ENCODE measurements around the gene GALNTL6.
"Not testable (repeated sequence)": the region's sequence is repeated elsewhere in the genome, so short reads cannot be mapped to it uniquely, and the experiment has no call there.

The GALNTL6 gene

DNA sequence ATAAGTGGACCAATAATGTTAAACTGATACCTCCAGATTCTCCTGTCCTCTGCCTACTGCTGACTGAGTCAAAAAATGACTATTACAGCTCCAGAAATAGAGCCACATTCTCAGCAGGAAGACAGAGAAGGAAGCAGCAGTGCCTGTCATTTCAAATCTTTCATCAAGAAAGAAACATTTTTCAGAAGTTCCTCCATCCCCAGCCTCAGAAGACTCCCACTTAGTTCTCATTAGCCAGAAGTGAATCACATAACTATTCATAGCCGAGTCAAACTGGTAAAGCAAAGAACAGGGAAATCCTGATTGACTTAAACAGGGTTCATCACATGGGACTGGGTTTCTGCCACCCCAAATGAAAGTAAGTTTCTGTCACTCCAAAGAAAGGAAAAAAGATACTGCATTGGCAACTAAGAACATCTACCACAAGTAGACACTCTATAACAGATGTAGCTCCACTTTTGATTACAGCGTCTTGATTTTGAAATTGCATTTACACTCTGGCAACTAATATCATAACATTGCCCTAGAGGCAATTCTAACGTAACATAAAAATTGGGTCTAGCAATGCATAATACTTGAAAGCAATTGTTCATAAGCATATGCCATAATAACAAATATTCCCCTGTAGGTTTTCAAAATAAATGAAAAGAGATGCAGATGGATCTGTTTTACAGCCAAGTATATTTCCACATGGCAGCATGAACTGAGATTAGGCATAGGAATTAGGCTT, 599.8 kb downstream of the GALNTL6 start:
- no peak for DNase-seq

DNA sequence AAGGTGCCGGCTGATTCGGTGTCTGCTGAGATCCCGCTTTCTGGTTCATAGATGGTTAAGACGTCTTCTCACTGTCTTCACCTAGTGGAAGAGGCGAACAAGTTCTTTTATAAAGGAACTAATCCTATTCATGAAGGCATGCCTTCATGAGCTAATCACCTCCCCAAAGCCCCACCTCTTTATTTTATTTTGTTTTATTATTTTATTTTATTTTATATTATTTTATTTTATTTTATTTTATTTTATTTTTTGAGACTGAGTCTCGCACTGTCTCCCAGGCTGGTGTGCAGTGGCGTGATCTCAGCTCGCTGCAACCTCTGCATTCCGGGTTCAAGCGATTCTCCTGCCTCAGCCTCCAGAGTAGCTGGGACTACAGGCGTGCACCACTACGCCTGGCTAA, 615.8 kb downstream of the GALNTL6 start:
- not testable (repeated sequence) for DNase-seq

DNA sequence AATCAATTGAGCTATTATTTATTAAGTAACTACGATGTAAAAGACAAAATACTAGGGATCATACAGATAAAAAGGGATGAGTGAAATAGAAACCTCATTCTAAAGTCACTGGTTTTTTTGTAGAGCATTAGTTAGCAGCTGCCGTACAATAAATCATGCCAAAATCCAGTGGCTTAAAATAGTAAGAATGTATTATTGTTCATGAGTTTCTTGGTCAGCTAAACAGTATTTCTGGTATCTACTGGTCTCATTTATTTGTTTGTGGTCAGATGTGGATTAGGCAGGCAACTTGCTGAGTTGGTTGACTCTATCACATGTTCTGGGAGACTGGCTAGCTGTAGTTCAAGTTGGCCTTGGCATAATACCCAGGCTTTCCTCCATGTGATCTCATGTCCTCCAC, 667.3 kb downstream of the GALNTL6 start:
- no peak for DNase-seq

DNA sequence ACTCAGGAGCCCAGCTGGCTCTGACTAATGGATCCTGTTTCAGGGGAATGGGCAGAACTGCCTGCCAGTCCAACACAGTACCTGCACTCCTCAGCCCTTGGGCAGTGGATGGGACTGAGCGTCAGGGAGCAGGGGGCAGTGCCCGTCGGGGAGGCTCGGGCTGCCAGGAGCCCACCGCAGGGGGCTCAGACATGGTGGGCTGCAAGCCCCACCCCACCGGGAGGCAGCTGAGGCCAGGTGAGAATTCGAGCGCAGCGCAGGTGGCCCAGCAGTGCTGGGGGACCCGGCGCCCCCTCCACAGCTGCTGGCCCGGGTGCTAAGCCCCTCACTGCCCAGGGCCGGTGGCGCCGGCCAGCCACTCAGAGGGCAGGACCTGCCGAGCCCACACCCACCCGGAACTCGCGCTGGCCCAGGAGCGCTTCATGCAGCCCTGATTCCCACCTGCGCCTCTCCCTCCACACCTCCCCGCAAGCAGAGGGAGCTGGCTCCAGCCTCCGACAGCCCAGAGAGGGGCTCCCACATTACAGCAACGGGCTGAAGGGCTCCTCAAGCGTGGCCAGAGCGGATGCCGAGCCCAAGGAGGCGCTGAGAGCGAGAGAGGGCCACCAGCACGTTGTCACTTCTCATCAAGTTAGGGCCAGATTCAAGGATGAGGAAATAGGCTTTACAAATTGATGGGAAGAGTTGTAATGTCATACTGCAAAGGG, 668.8 kb downstream of the GALNTL6 start:
- no peak for DNase-seq

DNA sequence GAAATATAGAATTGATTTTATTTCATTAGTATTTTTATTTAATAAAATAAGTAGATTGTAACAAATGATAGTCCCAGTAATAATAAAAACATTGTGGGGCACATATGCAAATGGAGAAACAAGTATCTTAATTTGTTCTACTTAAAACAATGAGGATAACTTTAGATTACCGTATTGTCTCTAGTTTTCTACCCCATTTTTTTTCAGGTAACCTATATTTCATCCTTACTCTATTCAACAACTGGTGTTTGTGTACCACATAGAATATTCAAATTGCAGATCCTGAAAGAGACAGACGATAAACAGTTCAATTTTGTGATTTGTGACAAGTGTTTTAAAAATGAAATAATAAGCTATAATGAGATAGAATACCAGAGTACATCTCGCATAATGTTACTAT, 671.8 kb downstream of the GALNTL6 start:
- DNase-seq: no peak

DNA sequence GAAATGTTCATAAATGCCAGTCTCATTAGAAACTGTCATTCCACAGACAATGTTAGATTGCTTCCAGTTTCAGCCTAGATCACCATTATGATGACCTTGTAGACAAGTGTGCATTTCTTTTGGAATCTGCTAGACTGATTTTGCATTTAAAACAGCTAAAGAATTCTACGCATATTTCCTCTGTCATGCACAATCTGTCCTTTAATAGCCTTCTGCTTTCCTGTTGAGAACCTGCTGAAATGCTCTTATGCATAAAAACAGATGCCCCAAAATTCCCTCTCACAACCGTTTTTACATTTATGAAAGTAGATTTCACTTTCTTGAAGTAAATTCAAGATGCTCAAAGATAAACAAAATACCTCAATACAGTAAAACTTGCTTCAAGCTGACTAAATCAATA, 673.3 kb downstream of the GALNTL6 start:
- no peak for DNase-seq

DNA sequence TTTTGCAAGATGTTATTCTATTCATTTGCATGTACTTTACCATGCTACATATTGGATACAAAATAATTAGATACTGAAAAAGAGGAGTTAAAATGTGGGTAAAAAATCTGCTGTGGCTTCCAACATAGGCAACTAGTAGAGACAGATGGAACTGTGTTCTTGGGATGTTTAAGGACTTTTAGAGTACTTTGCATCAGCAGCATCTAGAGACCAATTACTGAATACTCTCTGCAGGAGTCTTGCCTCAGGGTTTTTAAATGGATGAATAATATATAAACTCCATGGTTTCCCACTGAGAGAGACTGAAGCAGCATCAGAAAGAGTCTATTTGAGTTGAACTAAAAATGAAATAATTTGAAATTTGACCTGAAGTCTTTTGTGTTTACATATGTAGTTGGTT, 676.7 kb downstream of the GALNTL6 start:
- no peak for DNase-seq

DNA sequence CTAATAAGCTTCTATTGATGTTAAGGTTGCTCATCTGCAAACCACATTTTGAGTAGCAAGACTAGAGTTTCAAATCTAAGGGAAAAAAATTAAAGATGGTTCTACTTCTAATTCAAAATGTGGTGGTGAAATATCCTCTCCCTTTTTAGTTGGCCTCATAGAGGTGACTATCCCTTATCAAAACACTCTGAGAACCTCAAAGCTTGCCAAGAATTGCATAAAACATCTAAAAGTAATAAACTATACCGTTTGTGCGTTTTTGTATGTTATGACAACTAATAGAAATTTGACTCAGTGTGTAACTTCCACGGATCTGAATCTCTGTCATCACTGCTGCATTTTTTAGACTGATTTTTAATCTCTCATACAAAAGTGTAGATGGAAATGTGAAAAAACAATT, 682.6 kb downstream of the GALNTL6 start:
- no peak for DNase-seq

DNA sequence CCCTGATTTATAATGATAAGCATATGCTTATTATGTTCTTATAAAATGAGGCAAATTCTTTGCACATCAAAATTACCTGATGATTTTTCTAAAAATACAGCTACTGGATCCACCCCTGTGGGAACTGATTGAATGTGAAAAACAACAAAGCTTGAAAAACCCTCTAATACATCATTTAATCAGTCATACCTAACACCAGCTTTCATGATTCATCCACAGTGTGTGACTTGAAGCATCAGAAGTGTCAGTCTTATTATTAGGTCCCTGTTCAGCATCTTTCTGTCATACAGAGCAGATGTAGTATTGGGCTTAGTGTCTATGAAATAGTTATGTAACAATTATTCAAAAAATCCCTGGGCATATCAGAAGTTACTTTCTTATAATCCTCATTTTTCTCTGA, 684.1 kb downstream of the GALNTL6 start:
- no peak for DNase-seq

DNA sequence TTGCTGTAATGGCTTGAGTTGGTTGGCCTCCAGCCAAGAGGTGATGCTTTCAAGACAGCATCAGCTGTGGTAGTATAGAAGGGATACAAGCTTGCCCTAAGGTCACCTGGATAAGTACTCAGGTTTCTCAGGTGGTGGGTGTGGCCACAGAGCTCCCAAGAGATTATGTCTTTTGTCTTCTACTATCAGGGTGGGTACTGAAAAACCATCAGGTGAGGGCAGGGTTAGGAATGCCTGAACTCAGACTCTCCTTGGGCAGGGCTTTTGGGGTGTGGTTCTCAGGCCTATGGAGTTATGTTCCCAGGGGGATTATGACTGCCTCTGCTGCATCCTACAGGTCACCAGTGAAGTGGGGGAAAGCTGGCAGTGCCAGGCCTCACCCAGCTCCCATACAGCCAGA, 700.8 kb downstream of the GALNTL6 start:
- no peak for DNase-seq

DNA sequence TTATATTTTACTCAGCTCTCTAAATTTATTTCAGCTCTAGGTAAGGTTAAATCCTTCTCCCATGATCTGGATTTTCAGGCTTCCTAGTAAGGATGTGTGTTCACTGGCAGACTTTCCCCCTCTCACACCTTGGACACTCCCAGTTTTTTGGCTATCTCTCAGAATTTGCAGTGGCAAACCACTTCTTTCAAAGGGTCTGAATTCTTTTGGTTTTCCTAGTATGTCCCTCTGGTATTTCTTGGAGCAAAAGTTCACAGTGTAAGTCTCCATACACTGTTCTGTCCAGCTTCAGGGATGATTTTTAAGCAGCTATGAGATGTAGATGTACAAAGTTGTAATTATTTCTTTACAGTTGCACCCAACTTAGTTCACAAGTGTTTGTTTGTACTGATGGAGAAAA, 701.6 kb downstream of the GALNTL6 start:
- DNase-seq: no peak

DNA sequence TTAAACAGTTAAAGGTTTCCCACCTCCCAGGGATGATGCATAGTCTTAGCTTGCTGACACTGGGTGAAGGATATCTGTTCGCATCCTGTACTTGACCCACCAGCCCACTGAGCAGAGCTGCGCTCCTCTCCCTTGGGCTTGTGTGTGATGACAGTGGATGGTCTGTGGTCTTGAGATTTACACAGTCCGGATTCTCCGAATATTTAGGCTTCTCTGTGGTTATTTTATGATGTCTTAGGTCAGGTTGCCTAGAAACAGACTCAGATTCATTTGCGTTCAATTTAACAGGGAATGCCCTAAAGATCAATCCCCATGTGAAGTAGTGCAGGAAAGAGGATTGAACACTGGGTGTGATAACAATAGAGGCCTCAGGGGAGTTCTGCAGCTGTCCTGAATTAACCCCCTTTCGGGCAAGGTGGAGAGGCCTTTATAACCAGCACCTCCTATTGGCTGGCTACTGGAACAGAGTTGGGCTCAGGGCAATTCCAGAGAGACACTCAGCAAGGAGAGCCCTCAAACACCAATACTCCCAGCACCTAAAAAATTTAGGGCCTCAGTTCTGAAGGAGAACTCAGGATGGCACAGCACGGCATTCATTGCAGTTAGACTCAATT, 702.2 kb downstream of the GALNTL6 start:
- no peak for DNase-seq

DNA sequence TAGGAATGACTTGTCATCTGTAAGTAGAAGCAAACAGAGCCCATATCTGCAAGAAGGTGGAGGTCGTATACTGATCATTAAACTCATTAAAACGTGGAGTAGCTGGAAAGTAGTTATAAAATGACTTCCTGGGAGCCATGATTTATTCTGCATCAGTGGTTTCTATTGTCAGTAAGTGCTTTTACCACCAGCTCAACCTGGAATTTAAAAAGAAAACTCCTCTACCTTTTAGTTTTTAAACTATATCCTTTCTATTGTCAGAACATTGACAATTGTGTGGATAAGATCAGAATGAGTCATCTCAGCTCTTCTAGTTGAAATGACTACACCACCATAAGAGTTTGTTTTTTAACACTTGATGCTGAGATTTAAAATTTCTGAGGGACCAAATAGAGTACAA, 704.2 kb downstream of the GALNTL6 start:
- DNase-seq: no peak

DNA sequence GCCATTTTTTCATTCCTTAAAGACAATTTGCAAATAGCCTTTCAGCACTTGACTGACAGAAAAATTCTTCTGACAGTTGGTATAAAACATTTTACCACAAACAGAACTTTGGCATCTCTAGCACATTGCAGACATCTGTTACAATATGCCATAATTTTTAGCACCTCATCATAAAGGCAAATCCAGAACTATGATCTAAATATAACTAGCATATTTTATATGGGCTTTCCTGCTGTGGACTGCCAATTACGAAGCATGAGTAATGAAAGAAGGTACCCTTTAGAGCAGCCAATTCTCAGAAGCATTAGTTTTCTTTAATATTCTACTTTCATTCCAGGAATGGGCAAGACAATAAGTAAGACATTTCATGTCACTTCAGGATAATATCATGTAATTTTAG, 708.0 kb downstream of the GALNTL6 start:
- no peak for DNase-seq

DNA sequence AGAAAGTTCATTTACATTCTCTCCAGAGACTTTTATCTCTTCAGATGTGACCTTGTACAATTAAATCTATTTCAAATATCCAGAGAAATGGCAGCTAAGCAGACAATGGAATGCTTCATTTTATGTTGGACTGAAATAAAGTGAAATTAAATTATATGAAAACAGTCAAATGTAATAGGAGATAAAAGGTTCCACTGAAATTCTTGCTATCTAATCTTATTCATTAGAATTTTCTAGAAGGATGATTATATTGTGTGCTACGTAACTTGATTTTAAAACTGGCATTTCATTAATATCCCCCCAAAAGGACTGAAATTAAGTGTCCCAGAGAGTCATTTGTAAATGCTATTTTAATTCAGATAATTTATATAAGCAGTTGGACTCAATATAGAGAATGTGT, 708.5 kb downstream of the GALNTL6 start:
- no peak for DNase-seq

DNA sequence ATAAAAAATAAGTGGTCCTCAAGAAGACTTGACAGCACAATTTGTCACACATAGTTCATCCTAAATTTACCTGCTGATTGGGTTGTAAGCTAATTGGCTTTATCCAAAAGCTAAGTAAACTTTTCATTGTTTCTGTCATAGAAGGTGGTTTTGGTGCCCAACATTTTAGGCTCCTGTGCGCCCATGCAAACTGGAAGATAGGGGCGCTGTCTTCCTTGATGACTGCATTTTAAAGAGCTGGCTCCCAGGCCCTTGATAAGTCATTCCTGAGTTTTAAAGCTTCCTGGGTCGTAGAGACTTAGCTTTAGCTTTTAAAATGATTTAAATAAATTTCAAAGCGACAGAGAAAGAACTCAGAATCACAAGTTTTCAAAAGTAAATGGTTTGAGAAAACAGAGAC, 730.0 kb downstream of the GALNTL6 start:
- DNase-seq: no peak

DNA sequence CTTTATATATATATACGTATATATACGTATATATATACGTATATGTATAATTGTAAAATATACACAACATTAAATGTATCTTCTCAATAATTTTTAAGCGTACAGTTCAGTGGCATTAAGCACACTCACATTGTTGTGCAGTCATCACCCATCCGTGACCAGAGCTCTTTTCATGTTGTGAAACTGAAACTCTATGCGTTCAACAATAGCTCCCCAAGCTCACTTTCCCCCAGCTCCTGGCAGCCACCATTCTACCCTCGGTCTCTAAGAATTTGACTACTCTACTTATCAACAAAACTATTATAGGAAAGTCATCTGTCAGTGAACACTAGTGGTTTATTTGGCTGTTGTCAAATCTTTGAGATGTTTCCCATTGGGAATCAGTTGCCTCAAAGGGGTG, 733.6 kb downstream of the GALNTL6 start:
- DNase-seq: no peak

DNA sequence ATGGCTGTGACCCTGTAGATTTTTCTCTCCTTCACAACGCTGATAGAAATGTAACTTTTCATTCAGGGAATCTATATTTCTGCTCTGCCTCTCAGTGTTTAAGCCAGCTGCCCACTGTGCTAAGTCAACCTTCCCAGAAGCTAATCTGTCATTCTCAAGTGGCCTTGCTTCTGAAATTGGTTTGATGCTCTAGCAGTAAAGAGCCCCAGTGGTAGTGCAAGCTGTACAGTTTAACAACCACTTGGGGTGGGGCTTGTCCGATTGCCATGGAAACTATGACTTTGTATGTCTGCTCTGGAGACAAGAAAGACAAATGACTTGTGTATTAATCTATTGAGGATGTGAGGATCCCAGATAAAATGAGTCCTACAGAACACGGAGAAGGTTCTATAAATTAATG, 734.5 kb downstream of the GALNTL6 start:
- DNase-seq: no peak

DNA sequence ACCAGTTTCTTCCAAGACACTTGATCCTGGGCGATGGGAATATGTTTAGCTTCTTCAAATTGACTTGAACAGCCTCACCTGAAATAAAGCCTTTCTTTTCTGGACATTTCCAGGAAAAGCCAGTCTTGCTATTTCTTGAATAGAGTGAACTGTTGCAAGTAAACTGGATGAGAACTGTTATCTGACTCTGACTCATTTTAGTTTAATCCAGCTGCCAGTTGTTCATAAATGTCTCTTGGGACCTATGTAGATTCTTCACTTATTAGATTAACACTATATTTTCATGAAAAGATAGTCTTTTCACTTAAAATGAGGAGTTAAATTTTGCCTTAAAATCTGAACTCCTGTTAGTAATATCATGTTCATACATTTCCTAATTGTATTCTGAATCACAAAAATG, 740.0 kb downstream of the GALNTL6 start:
- no peak for DNase-seq

DNA sequence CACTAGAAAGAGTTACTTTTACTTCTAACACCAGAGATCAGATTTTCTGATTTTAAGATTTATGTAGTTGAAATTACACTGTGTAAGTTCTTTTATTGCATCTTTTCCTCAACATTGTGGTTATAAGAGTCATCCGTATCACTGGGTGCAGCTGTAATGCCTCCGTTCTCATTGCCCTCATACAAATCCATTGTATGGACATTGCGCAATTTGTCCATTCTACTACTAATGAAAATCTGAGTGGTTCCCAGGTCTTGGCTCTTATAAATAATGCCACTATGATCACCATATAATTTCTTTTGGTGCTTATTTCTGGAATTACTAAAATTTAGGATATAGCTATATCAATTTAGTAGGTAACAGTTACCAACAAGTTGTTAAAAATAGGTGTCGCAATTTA, 741.4 kb downstream of the GALNTL6 start:
- DNase-seq: no peak

DNA sequence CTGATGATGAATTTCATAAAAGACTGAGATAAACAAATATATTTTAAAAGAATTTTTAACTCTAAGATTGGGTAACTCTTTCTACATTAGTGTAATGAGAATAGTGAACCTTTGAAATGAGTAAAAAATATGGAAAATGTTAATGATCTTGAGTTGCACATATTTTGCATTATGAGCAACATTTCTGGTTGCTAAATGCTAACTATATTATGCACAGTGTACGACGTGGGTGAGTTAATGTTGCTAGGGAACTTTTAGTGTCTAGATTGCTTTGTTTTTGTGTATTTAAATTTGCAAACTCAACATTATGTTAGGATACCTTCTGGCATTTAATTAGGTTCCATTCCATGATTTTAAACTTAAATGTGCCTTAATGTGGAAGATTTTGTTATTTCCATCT, 742.5 kb downstream of the GALNTL6 start:
- no peak for DNase-seq

DNA sequence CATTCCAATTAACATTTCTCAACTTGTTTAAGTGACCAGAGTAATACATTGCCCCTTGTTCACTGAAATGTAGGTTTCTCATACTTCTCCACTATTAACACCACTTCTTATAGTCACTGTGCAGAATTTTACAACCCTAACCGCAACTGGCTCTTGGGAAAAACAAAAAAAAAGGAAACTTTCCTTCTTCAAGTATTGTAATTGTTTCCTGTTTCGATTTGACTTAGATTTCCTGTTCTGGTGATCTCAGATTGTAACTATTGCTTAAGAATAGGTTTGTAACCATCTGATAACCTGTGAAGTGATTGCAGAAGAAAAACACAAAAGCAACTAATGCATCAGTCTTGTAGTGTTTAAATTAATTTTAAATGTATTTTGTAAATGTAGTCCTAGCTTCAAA, 760.7 kb downstream of the GALNTL6 start:
- no peak for DNase-seq

DNA sequence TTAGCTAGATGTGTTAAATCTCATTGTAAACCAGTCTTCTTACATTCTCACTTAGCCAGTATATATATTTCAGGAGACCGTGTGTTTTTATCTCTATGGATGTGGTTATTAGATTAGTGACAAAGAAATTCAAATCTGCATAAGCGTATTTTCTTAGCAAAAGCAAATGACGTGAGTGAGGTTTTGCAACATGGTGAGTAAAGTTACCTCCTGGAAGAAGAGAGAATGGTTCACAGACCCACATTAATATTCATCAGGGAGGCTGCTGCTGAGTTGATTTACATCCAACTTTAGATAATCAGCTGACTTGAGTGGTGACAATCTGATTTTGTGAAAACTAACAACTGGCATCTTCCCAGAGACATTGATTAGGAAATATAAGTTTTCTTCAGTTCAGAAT, 765.5 kb downstream of the GALNTL6 start:
- DNase-seq: no peak

DNA sequence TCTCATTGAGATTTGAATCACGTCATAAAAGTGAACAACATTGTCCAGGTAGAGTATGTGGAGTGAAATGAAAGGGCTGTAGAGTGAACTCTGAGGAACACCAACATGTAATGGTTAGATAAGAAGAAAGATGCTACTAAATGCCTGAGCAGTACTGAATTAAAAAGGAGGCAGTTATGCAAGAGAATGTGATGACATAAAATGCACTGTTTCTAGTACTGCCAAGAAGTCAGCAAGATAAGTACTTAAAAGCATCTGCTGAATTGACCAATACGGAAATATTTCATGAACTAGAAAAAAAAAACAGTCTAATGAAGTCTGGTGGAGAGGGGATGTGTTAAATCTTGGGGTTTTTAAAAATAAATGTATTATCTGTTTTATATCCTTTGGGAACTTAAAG, 771.6 kb downstream of the GALNTL6 start:
- no peak for DNase-seq

DNA sequence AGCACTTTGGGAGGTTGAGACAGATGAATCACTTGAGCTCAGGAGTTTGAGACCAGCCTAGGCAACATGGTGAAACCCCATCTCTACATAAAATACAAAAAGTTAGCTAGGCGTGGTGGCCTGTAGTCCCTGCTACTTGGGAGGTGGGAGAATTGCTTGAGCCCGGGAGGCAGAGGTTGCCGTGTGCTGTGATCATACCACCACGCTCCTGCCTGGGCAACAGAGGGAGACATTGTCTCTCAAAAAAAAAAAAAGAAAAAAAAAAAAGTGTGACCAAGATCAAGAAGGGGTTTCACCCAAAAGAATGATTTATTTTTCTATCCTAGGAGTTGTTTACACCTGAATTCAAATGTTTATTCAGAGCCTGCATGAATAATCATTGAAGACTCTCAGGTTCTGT, 783.0 kb downstream of the GALNTL6 start:
- DNase-seq: no peak

Data from stimulated activated CD4-positive, alpha-beta T cell treated with anti-CD3 and anti-CD28 coated beads, Interleukin-1b, Interleukin-23, amount 100 ng/mL, for 48 hours (primary cell).